ENCODE data around the gene GAPVD1.
"Not testable (repeated sequence)": the region's sequence is repeated elsewhere in the genome, so short reads cannot be mapped to it uniquely, and the experiment has no call there.

- not testable (repeated sequence) for TF ChIP-seq SUZ12 (IDR thresholded peaks at IDR 0.05; ENCODE audit: extremely low read depth, insufficient read depth, insufficient read length); YY1 (IDR thresholded peaks at IDR 0.05; ENCODE audit: insufficient read depth, insufficient read length)
These were observed 54.7 kb downstream of the GAPVD1 start for GRCh38 chr9:125316359-125316758.

Measured in NT2/D1 (cell line).